Kidney epithelial cell (primary cell): ENCODE measurements around the gene ARID5B. TPM values are rescaled to one million over a fixed set of nuclear protein-coding genes. Genes with fewer than 3 reads are reported as not detected.

ENCODE experiments used
- DNase-seq: peaks from one replicate; pipeline ENCODE4 v3.0.0-alpha.2; 2010; ENCODE audit warnings: low read depth
- H3K27me3 ChIP-seq: 2 replicates; pipeline ENCODE4 v1.6.0; 2011; ENCODE audit warnings: low read length; ENCODE audit not compliant: control insufficient read depth, insufficient read depth
- H3K36me3 ChIP-seq: 2 replicates; pipeline ENCODE4 v1.5.1; 2011; ENCODE audit warnings: low read length; ENCODE audit not compliant: control insufficient read depth, insufficient read depth
- H3K4me3 ChIP-seq: 2 replicates; pipeline ENCODE4 v1.5.1; 2011; ENCODE audit warnings: low read depth, mild to moderate bottlenecking, control low read depth, low read length
- CTCF ChIP-seq: IDR thresholded peaks from 2 replicates; pipeline ENCODE4 v1.5.1; 2011; ENCODE audit warnings: mild to moderate bottlenecking, moderate library complexity, low read length, control low read depth, inconsistent platforms; ENCODE audit not compliant: insufficient read depth, poor library complexity, severe bottlenecking
- total RNA-seq: library from RNA; depleted of rRNA; stranded (reverse); fragments of >200 nt; gene quantifications from 2 replicates; pipeline ENCODE4 v1.2.3, GENCODE V29; 2015

ARID5B gene
- total RNA-seq, 1 donor from 2014 or later: 11.6 TPM

DNA sequence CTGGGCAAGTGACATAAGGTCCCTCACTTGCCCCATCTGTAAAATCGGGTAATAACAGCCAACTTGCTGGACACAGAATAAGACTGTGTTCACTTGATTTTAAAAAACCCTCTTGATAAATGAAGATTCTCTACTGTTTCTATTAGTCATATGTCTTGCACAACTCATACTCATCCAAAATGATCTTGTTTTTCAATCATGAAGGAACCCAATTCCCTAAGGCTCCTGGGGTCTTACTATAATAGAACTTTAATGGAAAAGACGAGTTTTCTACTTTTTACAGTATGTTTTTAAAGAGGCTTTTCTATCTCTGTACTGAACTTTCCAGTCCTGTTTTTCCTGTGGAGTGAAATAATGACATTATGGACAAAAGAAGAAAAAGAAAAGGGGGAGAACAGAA, 103.8 kb downstream of the ARID5B start:
- no peak for DNase-seq
- Histone ChIP-seq H3K27me3 (no peaks in the 10 kb centered on the region), H3K36me3 (peaks cover 3% of the 10 kb centered on the region), H3K4me3 (no peak overlapping the region)
- no peak for TF ChIP-seq CTCF

- Histone ChIP-seq H3K4me3 (no peak overlapping the region), H3K27me3 (no peaks in the 10 kb centered on the region), H3K36me3 (peaks cover 3% of the 10 kb centered on the region)
- no peak for DNase-seq
- TF ChIP-seq CTCF: no peak
These were observed 104.2 kb downstream of the ARID5B start for GRCh38 chr10:62005687-62006086.

DNA sequence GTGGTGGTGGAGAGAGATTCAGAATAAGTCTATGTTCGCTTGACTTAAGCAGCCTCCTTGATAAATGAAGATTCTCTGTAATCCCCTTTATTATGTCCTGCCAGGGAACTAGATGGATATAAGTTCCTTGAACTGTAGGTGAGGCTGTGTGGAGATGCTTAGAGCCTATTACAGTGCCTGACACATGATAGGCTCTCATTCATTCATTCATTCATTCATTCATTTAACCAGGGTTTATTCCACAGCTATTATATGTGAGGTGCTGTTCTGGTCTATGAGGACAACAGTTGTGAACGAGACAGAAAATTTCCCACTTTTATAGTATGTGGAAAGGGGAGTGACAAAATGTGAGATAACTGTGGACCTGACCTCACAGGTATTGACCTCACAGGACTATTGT, 105.6 kb downstream of the ARID5B start:
- TF ChIP-seq CTCF: no peak
- DNase-seq: no peak
- Histone ChIP-seq H3K36me3 (no peaks in the 10 kb centered on the region), H3K27me3 (no peaks in the 10 kb centered on the region), H3K4me3 (no peak overlapping the region)

GRCh38 chr10:62008196-62008595, 106.7 kb downstream of the ARID5B start:
- Histone ChIP-seq H3K27me3 (no peaks in the 10 kb centered on the region), H3K4me3 (no peak overlapping the region), H3K36me3 (no peaks in the 10 kb centered on the region)
- no peak for TF ChIP-seq CTCF
- DNase-seq: no peak

- Histone ChIP-seq H3K36me3 (no peaks in the 10 kb centered on the region), H3K27me3 (no peaks in the 10 kb centered on the region), H3K4me3 (no peak overlapping the region)
- no peak for DNase-seq
- no peak for TF ChIP-seq CTCF
These were observed 107.4 kb downstream of the ARID5B start for GRCh38 chr10:62008946-62009345.

GRCh38 chr10:62010366-62010765, 108.9 kb downstream of the ARID5B start:
- no peaks in the 10 kb centered on the region for H3K27me3 ChIP-seq
- no peaks in the 10 kb centered on the region for H3K36me3 ChIP-seq
- no peak for TF ChIP-seq CTCF
- H3K4me3 ChIP-seq: no peak overlapping the region
- DNase-seq: no peak
